HFF-Myc (cell line): ENCODE data around the gene RBM38.
"Not testable (repeated sequence)": the region's sequence is repeated elsewhere in the genome, so short reads cannot be mapped to it uniquely, and the experiment has no call there.

Experiments
- DNase-seq: peaks from one replicate; pipeline ENCODE4 v3.0.0-alpha.2; 2011; ENCODE audit warnings: low read depth; ENCODE audit errors: extremely low read depth
- H3K4me3 ChIP-seq: replicated peaks from 2 replicates; pipeline ENCODE4 v1.5.1; 2011; ENCODE audit warnings: low read depth, mild to moderate bottlenecking, control low read depth, low read length
- TF ChIP-seq, protein P1 (sequence below): IDR thresholded peaks from 2 replicates; pipeline ENCODE4 v1.5.1; 2012; ENCODE audit warnings: mild to moderate bottlenecking, low read depth, low read length, control low read depth; ENCODE audit errors: missing control alignments

Gene RBM38

DNA sequence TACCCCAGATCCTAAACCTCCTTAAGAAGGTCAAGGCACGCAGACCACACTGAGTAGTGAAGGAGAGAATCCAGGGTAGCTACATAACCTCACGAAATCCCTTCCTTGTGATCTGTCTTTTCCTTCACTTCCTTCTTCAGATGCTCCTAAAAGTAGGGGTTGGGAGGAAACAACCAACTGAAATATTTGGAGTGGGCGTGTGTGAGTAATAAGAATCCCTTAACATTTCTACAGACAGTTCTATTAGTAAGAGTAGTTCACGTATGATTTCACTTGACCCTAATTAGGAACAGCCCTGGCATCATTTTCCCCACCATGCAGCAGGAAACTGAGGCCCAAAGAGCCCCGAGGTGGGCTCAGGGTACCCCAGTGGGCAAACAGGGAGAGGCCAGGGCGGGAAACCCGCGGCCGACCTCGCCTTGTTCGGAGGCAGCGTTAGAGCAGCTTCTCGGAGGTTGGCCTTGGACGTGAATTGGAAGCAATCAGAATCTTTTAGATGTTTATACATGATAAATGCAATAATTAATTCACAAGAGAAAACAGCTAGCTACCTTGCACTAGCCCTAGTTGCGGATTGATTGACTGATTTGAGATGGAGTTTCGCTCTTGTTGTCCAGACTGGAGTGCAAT lies 41.0 kb upstream of the RBM38 start:
- TF ChIP-seq, protein P1, sequence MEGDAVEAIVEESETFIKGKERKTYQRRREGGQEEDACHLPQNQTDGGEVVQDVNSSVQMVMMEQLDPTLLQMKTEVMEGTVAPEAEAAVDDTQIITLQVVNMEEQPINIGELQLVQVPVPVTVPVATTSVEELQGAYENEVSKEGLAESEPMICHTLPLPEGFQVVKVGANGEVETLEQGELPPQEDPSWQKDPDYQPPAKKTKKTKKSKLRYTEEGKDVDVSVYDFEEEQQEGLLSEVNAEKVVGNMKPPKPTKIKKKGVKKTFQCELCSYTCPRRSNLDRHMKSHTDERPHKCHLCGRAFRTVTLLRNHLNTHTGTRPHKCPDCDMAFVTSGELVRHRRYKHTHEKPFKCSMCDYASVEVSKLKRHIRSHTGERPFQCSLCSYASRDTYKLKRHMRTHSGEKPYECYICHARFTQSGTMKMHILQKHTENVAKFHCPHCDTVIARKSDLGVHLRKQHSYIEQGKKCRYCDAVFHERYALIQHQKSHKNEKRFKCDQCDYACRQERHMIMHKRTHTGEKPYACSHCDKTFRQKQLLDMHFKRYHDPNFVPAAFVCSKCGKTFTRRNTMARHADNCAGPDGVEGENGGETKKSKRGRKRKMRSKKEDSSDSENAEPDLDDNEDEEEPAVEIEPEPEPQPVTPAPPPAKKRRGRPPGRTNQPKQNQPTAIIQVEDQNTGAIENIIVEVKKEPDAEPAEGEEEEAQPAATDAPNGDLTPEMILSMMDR = no peak
- no peak overlapping the region for H3K4me3 ChIP-seq
- DNase-seq = no peak

DNA sequence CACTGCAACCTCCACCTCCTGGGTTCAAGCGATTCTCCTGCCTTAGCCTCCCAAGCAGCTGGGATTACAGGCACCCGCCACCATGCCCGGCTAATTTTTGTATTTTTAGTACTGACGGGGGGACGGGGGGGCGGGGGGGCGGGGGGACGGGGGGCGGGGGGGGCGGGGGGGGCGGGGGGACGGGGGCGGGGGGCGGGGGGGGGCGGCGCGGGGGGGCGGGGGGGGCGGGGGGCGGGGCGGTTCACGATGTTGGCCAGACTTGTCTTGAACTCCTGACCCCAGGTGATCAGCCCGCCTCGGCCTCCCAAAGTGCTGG lies 40.5 kb upstream of the RBM38 start:
- DNase-seq = not testable (repeated sequence)
- peak overlapping the region; percentile 73 for H3K4me3 ChIP-seq

DNA sequence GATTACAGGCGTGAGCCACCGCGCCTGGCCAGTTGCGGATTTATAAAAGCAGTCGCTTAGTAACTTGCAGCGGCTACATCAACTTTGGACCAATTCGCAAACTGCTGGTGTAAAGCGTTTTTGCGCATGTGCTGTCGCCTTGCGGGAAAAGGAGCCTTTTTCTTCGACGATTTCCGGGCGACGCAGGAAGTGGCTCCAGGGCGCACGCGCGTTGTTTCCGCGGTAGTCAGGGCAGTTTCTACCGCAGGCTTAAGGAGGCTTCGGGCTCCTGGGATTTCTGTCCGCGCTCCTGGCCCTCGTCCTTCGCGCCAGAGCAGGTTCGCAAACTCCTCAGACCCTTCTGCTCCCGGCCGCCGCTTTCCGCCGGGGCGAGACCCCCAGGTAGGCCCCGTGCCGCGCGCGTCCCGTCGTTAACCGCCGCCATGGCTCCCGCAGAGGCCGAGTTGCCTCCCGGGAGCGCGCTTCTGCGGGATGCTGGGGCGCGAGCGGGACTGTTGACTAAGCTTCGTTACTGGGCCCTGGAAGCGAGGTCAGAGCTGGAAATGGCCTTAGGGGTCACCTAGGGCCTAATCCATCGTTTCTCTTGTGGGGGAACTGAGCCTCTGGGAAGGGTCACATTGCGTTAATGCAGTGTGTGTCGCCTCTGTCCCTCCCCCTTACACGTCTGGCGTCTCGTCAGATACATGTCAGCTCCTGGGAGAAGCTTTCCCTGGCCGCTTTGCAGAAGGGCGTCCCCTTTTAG lies 40.0 kb upstream of the RBM38 start, which contains the start of gene RAE1:
TSS of gene RAE1 (plus strand) at position 214 of the 742 bp plus-strand sequence. CDS start 2,784 bp downstream, outside the sequence.
- DNase-seq = peak; percentile 80
- peak within 1 kb of the TSS; percentile 73 for H3K4me3 ChIP-seq
- TF ChIP-seq, protein P1 = no peak

DNA sequence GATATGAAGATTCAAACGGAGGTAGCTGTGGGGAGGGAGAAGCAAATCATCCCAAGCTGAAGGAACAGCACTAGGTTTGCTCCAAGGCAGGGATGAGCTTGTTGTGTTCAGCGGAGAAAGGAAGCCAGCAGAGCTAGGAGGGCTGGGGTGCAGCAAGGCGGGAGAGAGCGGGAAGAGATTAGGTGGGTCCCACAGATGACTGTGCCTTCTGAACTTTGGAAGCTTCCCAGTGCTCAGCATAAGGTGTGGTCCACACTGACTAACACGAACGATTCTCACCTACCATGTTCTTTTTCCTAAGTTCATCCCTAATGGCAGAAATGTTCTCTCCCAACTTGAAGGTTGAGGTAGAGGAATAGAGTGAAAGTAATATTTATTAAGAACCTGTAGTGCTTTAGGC lies 38.9 kb upstream of the RBM38 start:
- no peak for DNase-seq
- TF ChIP-seq, protein P1 = no peak
- H3K4me3 ChIP-seq = peak overlapping the region; percentile 73

DNA sequence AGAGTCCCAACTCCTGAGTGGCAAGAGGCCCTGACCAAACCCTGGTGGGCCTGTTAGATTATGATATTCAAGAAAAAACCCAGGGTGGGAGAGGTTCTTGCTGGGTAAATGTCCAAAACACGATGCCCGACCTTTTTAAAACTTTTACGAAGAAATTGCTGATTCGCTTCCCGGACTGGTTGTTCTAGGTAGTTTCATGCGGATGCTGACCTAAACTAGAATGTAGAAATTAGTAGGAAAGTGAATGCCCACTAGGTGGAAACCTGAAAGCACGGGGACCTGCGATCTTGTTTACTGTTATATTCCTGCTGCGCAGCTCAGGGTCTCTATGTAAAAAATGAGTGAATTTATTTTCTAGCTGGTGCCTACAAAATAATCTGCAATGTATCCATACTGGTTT lies 37.8 kb upstream of the RBM38 start:
- no peak for DNase-seq
- peak overlapping the region; percentile 73; the same call in 1 of the 2 replicates for H3K4me3 ChIP-seq
- TF ChIP-seq, protein P1 = no peak

DNA sequence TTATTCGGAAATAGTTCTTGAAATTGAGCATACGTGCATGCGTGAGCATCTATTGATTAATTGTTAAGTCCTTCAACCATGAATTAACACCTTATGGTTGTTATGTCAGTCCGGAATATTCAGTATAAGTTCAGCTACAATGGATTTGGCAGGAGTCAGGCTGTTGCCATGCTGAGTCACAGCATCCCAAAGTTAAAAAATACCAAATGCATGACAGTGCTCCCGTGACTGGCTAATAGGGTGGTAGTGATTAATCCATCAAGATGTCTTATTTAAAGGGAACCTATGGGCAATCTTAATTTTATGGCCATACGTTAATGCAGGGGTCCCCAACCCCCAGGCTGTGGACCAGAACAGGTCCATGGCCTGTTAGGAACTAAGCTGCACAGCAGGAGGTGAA lies 29.7 kb upstream of the RBM38 start:
- H3K4me3 ChIP-seq = no peak overlapping the region
- TF ChIP-seq, protein P1 = no peak
- DNase-seq = peak; percentile 54

DNA sequence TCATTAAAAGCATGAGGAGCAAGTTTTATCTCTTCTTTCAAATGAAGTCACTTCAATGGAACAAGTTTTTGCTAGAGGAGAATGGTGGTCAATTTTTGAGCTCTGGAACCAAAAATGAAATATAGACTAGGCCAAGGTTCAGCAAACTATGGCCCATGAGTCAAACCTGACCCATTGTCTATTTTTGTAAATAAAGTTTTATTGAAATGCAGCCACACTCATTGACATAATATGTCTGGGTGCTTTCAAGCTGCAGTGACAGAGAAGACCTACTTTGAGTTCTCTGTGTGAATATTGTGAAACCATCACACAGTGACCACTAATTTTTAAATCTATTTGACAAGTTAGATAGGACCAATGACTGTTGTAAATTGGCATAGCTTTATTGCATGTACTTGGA lies 26.7 kb upstream of the RBM38 start:
- no peak for DNase-seq
- H3K4me3 ChIP-seq = no peak overlapping the region
- TF ChIP-seq, protein P1 = no peak
